ENCODE results near the gene ACE.

The ACE gene

GRCh38 chr17:63476854-63477479 is at the start of gene ACE:
Gene ACE, plus strand, starts transcription at chr17:63477061. Its CDS starts 34 bp downstream, at chr17:63477095.
- no peak for DNase-seq (ENCODE audit: low spot score)

GRCh38 chr17:63429766-63430165 is 47.1 kb upstream of the ACE start:
- no peak for DNase-seq (ENCODE audit: low spot score)

- no peak for DNase-seq (ENCODE audit: low spot score)
Measured at GRCh38 chr17:63430223-63430622, 46.6 kb upstream of the ACE start.

DNA sequence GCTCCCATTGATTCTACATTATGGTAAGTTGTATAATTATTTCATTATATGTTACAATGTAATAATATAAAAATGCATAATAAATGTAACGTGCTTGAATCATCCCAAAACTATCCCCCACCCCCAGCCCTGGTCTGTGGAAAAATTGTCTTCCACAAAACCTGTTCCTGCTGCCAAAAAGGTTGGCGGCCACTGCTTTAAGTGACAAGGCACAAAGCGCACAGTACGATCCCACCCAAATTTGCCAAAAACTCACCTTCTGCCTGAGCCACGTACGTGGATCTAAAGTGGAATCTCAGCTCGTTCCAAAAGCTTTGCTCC is 45.3 kb upstream of the ACE start:
- DNase-seq (ENCODE audit: low spot score): no peak

- DNase-seq (ENCODE audit: low spot score): no peak
Measured at GRCh38 chr17:63431939-63432804, 44.7 kb upstream of the ACE start.

GRCh38 chr17:63433746-63434591 is 42.9 kb upstream of the ACE start:
- DNase-seq (ENCODE audit: low spot score): no peak

- peak; percentile 60 for DNase-seq (ENCODE audit: low spot score)
Measured at GRCh38 chr17:63434951-63435571, 41.8 kb upstream of the ACE start.

- DNase-seq (ENCODE audit: low spot score): no peak
Measured at GRCh38 chr17:63435681-63436522, 41.0 kb upstream of the ACE start.

DNA sequence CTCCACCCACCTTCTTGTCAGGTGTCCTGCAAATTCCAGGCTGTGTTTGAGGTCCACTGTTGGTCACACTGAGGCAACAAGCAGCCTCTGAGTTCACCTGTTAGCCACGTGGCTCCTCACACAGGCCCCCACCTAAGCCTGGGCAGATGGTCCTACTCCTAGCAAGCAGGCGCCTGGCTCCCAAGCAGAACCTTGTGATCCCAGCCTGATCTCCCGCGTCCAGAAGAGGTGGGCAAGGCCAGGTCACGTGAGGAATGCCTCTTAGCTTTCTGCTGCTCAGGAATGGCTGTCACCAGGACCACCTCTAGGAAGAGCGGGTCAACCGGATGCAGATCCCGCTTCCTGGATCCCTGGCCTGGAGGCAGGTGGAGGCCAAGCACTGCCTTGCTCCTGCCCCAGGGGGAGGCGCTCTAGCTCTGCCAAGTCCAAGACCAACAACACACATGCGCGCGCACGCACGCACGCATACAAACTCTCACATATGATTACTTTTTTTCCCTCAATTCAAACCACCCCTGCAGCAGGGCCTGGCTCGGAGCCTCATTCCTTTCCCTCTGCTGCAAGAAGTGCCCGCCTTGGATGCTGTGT is 40.2 kb upstream of the ACE start:
- no peak for DNase-seq (ENCODE audit: low spot score)

DNA sequence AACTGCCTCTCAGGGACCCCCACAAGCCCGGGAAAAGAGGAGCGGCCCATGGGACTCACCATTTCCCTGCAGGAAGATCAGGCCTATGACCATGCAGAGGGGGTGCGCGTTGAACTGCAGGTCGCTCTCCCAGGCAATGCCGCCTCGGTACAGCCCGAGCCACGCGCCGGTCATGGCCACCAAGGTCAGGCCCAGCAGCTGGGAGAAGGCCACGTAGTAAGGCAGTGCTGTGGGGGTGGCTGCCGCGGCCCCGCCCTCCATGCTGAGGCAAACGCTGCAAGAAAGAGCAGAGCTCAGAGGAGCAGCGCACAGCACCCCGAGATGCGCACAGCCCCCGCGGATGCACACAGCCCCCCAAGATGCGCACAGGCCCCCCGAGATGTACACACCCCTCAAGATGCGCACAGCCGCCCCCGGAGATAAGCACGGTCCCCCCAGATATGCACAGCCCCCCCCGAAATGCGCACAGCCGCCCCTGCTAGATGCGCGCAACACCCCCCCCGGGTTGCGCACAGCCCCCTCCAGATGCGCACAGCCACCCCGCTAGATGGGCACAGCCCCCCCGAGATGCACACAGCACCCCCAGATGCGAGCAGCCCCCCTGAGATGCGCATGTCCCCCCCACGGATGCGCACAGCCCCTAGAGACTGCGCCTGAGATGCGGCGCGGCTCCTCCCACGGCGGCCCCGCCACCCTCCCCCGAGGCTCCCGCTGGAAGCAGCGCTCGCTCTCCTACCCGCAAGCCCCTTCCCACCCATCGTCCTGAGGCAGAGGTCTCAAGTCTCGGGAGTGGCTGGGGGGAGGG is 39.4 kb upstream of the ACE start:
- no peak for DNase-seq (ENCODE audit: low spot score)

- no peak for DNase-seq (ENCODE audit: low spot score)
Measured at GRCh38 chr17:63438092-63439051, 38.5 kb upstream of the ACE start.

DNA sequence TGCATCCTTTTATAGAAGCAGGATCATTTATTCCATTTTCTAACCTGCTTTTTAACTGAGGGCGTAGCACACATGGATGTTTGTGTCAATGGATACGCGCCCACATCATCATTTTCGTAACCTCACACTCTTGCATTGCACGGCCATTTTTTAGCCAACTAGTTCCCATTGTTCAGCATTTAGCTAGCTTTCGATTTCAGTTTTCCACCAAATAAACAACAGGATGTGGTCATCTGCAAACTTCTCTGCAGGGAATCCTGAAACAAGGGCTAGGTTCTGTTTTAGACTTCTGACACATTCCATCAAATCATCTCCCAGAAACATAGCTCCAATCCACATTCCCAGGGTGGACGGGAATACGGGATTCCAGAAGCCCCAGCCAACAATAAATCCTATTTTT is 37.2 kb upstream of the ACE start:
- no peak for DNase-seq (ENCODE audit: low spot score)

DNA sequence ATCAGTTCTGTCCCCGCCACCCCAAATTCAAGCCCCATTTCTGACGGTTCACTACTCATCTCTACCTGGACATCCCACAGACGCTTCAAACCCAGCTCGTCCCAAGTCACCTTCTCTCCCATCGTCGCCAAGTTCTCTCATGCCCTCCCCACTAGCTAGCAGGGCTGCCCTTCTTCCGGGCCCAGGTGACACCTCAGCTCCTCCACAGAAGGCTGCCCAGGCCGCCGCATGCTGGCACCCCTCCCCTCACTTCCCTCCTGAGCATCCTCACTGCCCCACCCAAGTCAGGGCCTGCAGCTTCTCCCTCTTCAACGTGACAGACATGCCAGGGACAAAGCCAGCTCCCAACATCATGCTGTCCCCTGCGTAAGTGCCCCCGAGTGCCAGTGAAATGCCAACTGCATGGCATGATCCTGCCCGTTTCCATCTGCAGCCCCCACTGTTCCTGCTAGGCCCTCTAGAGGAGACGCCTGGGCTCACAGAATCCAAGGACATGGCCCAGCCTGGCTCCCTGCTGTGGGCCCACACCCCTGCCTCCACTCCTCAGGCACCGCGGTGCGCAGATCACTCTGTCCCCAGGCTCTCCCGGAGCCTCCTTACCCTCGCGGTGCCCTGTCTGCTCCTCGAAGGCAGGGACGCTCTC is 36.6 kb upstream of the ACE start:
- no peak for DNase-seq (ENCODE audit: low spot score)

- no peak for DNase-seq (ENCODE audit: low spot score)
Measured at GRCh38 chr17:63440770-63441335, 36.0 kb upstream of the ACE start.

GRCh38 chr17:63441654-63442053 is 35.2 kb upstream of the ACE start:
- no peak for DNase-seq (ENCODE audit: low spot score)

GRCh38 chr17:63442074-63442473 is 34.8 kb upstream of the ACE start:
- no peak for DNase-seq (ENCODE audit: low spot score)

DNA sequence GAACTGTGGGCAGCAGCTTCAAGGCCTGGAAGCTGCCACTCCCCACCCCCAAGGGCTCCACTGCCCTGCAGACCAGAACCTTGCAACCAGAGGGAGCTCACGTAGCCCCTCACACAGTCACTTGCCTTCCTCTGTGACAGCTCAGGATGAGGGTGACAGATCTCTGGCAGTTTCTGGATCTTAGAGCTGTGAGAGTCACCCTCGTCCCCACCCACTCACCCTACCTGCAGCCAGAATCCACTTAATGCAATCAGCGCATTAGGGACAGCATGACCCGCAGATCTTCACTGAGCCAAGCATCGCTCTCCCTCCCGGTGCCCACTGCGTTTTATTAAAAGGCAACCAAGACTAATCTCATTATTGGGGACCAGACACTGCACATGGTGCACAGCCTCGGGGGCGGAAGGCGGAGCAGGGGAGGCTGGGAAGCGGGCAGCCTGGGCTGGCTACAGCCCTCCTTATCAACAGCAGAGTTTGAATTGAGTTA is 34.3 kb upstream of the ACE start:
- DNase-seq (ENCODE audit: low spot score): no peak

- DNase-seq (ENCODE audit: low spot score): no peak
Measured at GRCh38 chr17:63443053-63443452, 33.8 kb upstream of the ACE start.
